Epithelial cell of proximal tubule (primary cell): Measurements from ENCODE around the gene CNNM4. TPM values are rescaled to one million over a fixed set of nuclear protein-coding genes. Genes with fewer than 3 reads are reported as not detected.
"Not testable (repeated sequence)": the region's sequence is repeated elsewhere in the genome, so short reads cannot be mapped to it uniquely, and the experiment has no call there.

Experiments
- DNase-seq: peaks from one replicate; pipeline ENCODE4 v3.0.0-alpha.2; 2011; ENCODE audit warnings: low read depth
- H3K4me3 ChIP-seq: 2 replicates; pipeline ENCODE4 v1.5.1; 2011; ENCODE audit warnings: low read depth, mild to moderate bottlenecking, low read length
- CTCF ChIP-seq: conservative IDR thresholded peaks from 2 replicates; pipeline ENCODE4 v1.5.1; 2012; ENCODE audit warnings: low read depth, mild to moderate bottlenecking, low read length
- total RNA-seq: library from RNA; depleted of rRNA; stranded (reverse); fragments of >200 nt; gene quantifications from 2 replicates; pipeline ENCODE4 v1.2.3, GENCODE V29; 2015

CNNM4 gene
- total RNA-seq, 1 donor from 2014 or later, result 5.7 TPM

- H3K4me3 ChIP-seq, result no peak overlapping the region
- DNase-seq, result no peak
- no peak for TF ChIP-seq CTCF
Measured at GRCh38 chr2:96789245-96789617, 28.5 kb downstream of the CNNM4 start.

- TF ChIP-seq CTCF, result no peak
- H3K4me3 ChIP-seq, result no peak overlapping the region
- no peak for DNase-seq
Measured at GRCh38 chr2:96792772-96793749, 32.4 kb downstream of the CNNM4 start.

GRCh38 chr2:96795076-96795475 lies 34.4 kb downstream of the CNNM4 start:
- H3K4me3 ChIP-seq, result no peak overlapping the region
- no peak for DNase-seq
- no peak for TF ChIP-seq CTCF

GRCh38 chr2:96796497-96796896 lies 35.8 kb downstream of the CNNM4 start:
- not testable (repeated sequence) for H3K4me3 ChIP-seq, DNase-seq

- no peak overlapping the region for H3K4me3 ChIP-seq
- DNase-seq, result no peak
- no peak for TF ChIP-seq CTCF
Measured at GRCh38 chr2:96797066-96797625, 36.4 kb downstream of the CNNM4 start.

- H3K4me3 ChIP-seq, result no peak overlapping the region
- no peak for DNase-seq
- no peak for TF ChIP-seq CTCF
Measured at GRCh38 chr2:96798733-96799622, 38.3 kb downstream of the CNNM4 start.

GRCh38 chr2:96799623-96799935 lies 38.9 kb downstream of the CNNM4 start:
- no peak overlapping the region for H3K4me3 ChIP-seq
- TF ChIP-seq CTCF, result no peak
- DNase-seq, result no peak
